SU-DHL-6 (cell line): ENCODE measurements around the gene TBATA.

Source experiments
- H2AFZ ChIP-seq: fragments of 200-600 bp; sonication (generic); 2 replicates; pipeline ENCODE4 v1.6.1; 2014; ENCODE audit warnings: low read depth, mild to moderate bottlenecking, moderate library complexity, mixed read lengths, antibody characterized with exemption, low read length; ENCODE audit not compliant: severe bottlenecking
- H3F3A ChIP-seq: fragments of 200-600 bp; shearing (Covaris generic); 2 replicates; pipeline ENCODE4 v1.6.0; 2016; ENCODE audit warnings: antibody characterized with exemption, mild to moderate bottlenecking; ENCODE audit not compliant: insufficient read depth
- H3K27ac ChIP-seq: fragments of 200-600 bp; sonication (generic); 2 replicates; pipeline ENCODE4 v1.5.1; 2016; ENCODE audit warnings: low read depth, mild to moderate bottlenecking, low read length, moderate library complexity, mixed read lengths
- H3K27me3 ChIP-seq: fragments of 200-600 bp; sonication (generic), shearing (Covaris generic); 2 replicates; pipeline ENCODE4 v1.6.0; 2014; ENCODE audit warnings: mild to moderate bottlenecking, low read length
- H3K36me3 ChIP-seq: fragments of 200-600 bp; sonication (generic); 2 replicates; pipeline ENCODE4 v1.6.1; 2014; ENCODE audit warnings: mild to moderate bottlenecking, low read length, mixed read lengths
- H3K4me2 ChIP-seq: fragments of 300-600, 200-600 bp; shearing (Covaris generic), sonication (generic); 2 replicates; pipeline ENCODE4 v1.6.0; 2014; ENCODE audit warnings: low read length, low read depth, mild to moderate bottlenecking; ENCODE audit not compliant: poor library complexity, severe bottlenecking
- H3K4me3 ChIP-seq: fragments of 200-600 bp; sonication (generic); 2 replicates; pipeline ENCODE4 v1.5.1; 2014; ENCODE audit warnings: antibody characterized with exemption, low read length, mild to moderate bottlenecking, mixed read lengths; ENCODE audit not compliant: insufficient read depth, poor library complexity, severe bottlenecking
- H3K79me2 ChIP-seq: fragments of 200-600 bp; sonication (generic); 2 replicates; pipeline ENCODE4 v1.6.1; 2014; ENCODE audit warnings: mild to moderate bottlenecking, low read length, moderate library complexity; ENCODE audit not compliant: insufficient read depth
- H3K9ac ChIP-seq: fragments of 200-600 bp; sonication (generic); 2 replicates; pipeline ENCODE4 v1.7.0; 2014; ENCODE audit warnings: mild to moderate bottlenecking, low read length
- H3K9me2 ChIP-seq: fragments of 200-600 bp; sonication (generic); replicated peaks from 2 replicates; pipeline ENCODE4 v1.6.1; 2014; ENCODE audit warnings: low read length; ENCODE audit not compliant: insufficient read depth
- H3K9me3 ChIP-seq: fragments of 200-600 bp; sonication (generic); 2 replicates; pipeline ENCODE4 v1.6.1; 2014; ENCODE audit warnings: low read length, mixed read lengths; ENCODE audit not compliant: insufficient read depth
- H4K20me1 ChIP-seq: fragments of 200-600 bp; sonication (generic); 2 replicates; pipeline ENCODE4 v1.6.1; 2014; ENCODE audit warnings: low read depth, mild to moderate bottlenecking, antibody characterized with exemption, low read length, moderate library complexity, mixed read lengths
- EZH2phosphoT487 ChIP-seq: fragments of 200-600 bp; sonication (generic), shearing (Covaris generic); conservative IDR thresholded peaks from 2 replicates; pipeline ENCODE4 v1.6.1; 2018; ENCODE audit warnings: mild to moderate bottlenecking, antibody characterized with exemption, low read length, moderate library complexity, mixed read lengths
- TF ChIP-seq, protein P1 (sequence below): fragments of 200-600 bp; sonication (generic); IDR thresholded peaks from one replicate; pipeline ENCODE4 v1.5.1; 2017; ENCODE audit warnings: antibody characterized with exemption, mild to moderate bottlenecking, low read length, moderate library complexity; ENCODE audit not compliant: insufficient read depth, poor library complexity, severe bottlenecking

Gene TBATA

DNA sequence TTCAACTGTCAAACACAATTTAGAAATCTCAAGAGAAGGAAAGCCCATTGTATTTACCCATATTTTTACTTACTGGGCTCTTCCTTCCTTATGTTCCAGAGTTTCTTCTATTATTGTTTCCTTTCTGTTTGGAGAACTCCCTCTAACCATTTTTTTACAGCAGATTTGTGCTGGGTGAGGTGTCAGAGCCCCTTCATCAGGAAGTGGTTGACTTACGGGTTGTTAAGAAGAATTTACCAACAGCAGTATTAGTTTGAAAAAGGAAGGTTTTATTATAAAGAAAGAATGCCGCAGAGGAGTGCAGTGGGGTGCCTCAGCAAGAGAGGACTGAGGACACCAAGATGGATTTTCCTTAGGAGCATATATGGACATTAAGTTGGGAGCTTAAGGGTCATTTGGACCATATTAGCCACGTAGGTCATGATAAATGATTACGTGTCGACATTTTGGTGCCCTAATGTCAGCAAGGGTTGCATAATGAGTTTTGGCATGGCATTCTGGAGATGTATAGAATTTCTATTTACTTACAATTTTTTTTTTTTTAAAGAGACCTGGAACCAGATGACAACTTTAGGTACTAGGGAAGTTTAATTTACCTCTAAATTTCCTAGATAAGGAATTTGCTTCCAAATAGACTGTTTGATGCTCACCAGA, 6.3 kb upstream of the TBATA start:
- H4K20me1 ChIP-seq = no peaks in the 10 kb centered on the region
- no peaks in the 10 kb centered on the region for H3K9me3 ChIP-seq
- TF ChIP-seq, protein P1, sequence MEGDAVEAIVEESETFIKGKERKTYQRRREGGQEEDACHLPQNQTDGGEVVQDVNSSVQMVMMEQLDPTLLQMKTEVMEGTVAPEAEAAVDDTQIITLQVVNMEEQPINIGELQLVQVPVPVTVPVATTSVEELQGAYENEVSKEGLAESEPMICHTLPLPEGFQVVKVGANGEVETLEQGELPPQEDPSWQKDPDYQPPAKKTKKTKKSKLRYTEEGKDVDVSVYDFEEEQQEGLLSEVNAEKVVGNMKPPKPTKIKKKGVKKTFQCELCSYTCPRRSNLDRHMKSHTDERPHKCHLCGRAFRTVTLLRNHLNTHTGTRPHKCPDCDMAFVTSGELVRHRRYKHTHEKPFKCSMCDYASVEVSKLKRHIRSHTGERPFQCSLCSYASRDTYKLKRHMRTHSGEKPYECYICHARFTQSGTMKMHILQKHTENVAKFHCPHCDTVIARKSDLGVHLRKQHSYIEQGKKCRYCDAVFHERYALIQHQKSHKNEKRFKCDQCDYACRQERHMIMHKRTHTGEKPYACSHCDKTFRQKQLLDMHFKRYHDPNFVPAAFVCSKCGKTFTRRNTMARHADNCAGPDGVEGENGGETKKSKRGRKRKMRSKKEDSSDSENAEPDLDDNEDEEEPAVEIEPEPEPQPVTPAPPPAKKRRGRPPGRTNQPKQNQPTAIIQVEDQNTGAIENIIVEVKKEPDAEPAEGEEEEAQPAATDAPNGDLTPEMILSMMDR = no peak
- TF ChIP-seq EZH2phosphoT487 = no peak
- no peaks in the 10 kb centered on the region for H3K9me2 ChIP-seq
- H3K36me3 ChIP-seq = no peaks in the 10 kb centered on the region
- H3K27me3 ChIP-seq = no peaks in the 10 kb centered on the region
- no peak overlapping the region for H2AFZ ChIP-seq
- no peak overlapping the region for H3K4me3 ChIP-seq
- H3K9ac ChIP-seq = no peak overlapping the region
- no peaks in the 10 kb centered on the region for H3F3A ChIP-seq
- no peak overlapping the region for H3K4me2 ChIP-seq
- H3K79me2 ChIP-seq = no peaks in the 10 kb centered on the region
- H3K27ac ChIP-seq = no peak overlapping the region

DNA sequence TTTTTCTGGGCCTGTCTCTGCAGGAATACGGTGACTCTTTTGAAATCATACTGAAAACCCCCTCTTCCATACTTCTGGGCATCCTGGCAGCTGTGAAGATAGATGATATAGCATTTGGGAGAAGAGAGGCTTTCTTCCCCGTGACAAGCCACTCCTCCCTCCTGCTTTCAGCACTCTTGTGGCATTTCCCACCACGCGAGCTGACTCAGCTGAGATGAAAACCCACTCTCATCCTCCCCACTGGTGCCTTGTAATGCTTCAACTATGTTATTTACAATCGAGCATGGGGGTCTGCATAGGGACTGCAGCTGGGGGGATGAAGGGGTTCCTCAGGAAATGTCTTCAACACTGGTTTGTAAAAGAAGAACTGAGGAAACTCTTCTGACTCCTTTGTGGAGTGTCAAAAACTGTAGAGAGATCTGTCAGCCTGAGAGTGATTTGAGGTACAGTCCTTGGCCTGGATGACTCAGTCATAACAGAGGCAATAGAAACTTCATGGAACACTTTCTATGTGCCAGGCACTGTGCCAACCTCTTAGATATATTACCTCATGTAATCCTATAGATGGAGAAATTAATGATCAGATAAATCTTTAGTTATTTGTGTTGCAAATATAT, 1.7 kb upstream of the TBATA start:
- H3F3A ChIP-seq = no peaks in the 10 kb centered on the region
- no peaks in the 10 kb centered on the region for H4K20me1 ChIP-seq
- no peaks in the 10 kb centered on the region for H3K9me2 ChIP-seq
- H3K4me3 ChIP-seq = no peak overlapping the region
- no peaks in the 10 kb centered on the region for H3K27me3 ChIP-seq
- no peaks in the 10 kb centered on the region for H3K36me3 ChIP-seq
- no peaks in the 10 kb centered on the region for H3K9me3 ChIP-seq
- TF ChIP-seq, protein P1 = no peak
- no peak overlapping the region for H2AFZ ChIP-seq
- H3K27ac ChIP-seq = no peak overlapping the region
- H3K79me2 ChIP-seq = no peaks in the 10 kb centered on the region
- H3K9ac ChIP-seq = no peak overlapping the region
- H3K4me2 ChIP-seq = no peak overlapping the region

DNA sequence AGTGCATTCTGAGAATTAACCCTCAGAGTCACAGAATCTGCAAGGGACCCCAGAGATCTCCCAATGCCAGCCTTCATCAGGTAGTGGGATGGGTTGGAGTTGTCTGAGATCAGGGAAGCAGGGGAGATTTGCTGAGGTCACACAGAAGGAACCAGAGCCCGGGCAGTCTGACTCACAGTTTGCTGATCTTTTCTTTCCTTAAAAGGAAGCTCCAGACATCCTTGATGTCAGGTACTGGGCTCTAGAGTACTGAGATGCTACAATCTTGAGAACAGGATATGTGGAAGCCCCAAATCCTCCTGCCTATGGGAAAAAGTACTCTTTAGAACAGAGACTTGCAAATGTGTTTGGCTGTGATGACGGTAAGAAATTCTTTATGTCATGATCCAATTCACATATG, 706 bp downstream of the TBATA start:
- no peak overlapping the region for H3K27ac ChIP-seq
- no peak overlapping the region for H3K9ac ChIP-seq
- no peaks in the 10 kb centered on the region for H3K9me2 ChIP-seq
- no peak overlapping the region for H2AFZ ChIP-seq
- H4K20me1 ChIP-seq = no peaks in the 10 kb centered on the region
- H3K36me3 ChIP-seq = no peaks in the 10 kb centered on the region
- no peaks in the 10 kb centered on the region for H3K27me3 ChIP-seq
- no peaks in the 10 kb centered on the region for H3K9me3 ChIP-seq
- H3K79me2 ChIP-seq = no peaks in the 10 kb centered on the region
- no peak overlapping the region for H3K4me3 ChIP-seq
- H3F3A ChIP-seq = no peaks in the 10 kb centered on the region
- no peak overlapping the region for H3K4me2 ChIP-seq
- TF ChIP-seq, protein P1 = no peak
- no peak for TF ChIP-seq EZH2phosphoT487
